Cardiac muscle cell (in vitro differentiated cells and primary cell): ENCODE data around the gene TRPV5. TPM values are rescaled to one million over a fixed set of nuclear protein-coding genes. Genes with fewer than 3 reads are reported as not detected.
A peak's percentile ranks its signal among the peaks of the same experiment; 100 is the strongest.

Experiments
- DNase-seq, 2 donors: peaks; one replicate each; pipeline versions ENCODE4 v3.0.0 to v3.0.0-alpha.2; 2010 to 2017; ENCODE audit warnings: low read depth in 1 of 2, low spot score in 1 of 2
- H3K27ac ChIP-seq: fragments of 200-600 bp; sonication (generic); 2 replicates; pipeline ENCODE4 v1.5.1; 2016
- H3K27me3 ChIP-seq: fragments of 200-600 bp; sonication (generic); 2 replicates; pipeline ENCODE4 v1.6.0; 2016; ENCODE audit warnings: control low read depth
- H3K36me3 ChIP-seq: fragments of 200-600 bp; sonication (generic); 2 replicates; pipeline ENCODE4 v1.5.1; 2016; ENCODE audit warnings: control low read depth
- H3K4me1 ChIP-seq: fragments of 200-600 bp; sonication (generic); 2 replicates; pipeline ENCODE4 v1.8.1; 2017; ENCODE audit warnings: low read depth, mild to moderate bottlenecking, mixed run types
- H3K4me3 ChIP-seq: fragments of 200-600 bp; sonication (generic); 2 replicates; pipeline ENCODE4 v1.5.1; 2016; ENCODE audit warnings: mild to moderate bottlenecking
- H3K9me3 ChIP-seq: fragments of 200-600 bp; sonication (generic); 2 replicates; pipeline ENCODE4 v1.5.1; 2017; ENCODE audit warnings: low read depth, mild to moderate bottlenecking, control low read depth
- polyA plus RNA-seq: library from polyadenylated mRNA; unstranded; fragments of >200 nt; fragmentation: Nextera tagmentation; extraction: Ambion mirVana; gene quantifications from 2 replicates; pipeline ENCODE4 v1.2.1, GENCODE V29; 2016
- total RNA-seq: library from RNA; depleted of rRNA; stranded (reverse); fragments of >200 nt; gene quantifications from 2 replicates; pipeline ENCODE4 v1.2.3, GENCODE V29; 2016
- TF ChIP-seq, protein P1 (sequence below): IDR thresholded peaks from 2 replicates; pipeline ENCODE4 v1.5.1; 2012; ENCODE audit warnings: low read depth, mild to moderate bottlenecking, low read length

The TRPV5 gene
- total and polyA plus RNA-seq, 2 experiments from 2014 or later, result not detected

GRCh38 chr7:142875456-142875855 lies 58.1 kb downstream of the TRPV5 start:
- H3K27me3 ChIP-seq, result no peaks in the 10 kb centered on the region
- H3K36me3 ChIP-seq, result no peaks in the 10 kb centered on the region
- TF ChIP-seq, protein P1, sequence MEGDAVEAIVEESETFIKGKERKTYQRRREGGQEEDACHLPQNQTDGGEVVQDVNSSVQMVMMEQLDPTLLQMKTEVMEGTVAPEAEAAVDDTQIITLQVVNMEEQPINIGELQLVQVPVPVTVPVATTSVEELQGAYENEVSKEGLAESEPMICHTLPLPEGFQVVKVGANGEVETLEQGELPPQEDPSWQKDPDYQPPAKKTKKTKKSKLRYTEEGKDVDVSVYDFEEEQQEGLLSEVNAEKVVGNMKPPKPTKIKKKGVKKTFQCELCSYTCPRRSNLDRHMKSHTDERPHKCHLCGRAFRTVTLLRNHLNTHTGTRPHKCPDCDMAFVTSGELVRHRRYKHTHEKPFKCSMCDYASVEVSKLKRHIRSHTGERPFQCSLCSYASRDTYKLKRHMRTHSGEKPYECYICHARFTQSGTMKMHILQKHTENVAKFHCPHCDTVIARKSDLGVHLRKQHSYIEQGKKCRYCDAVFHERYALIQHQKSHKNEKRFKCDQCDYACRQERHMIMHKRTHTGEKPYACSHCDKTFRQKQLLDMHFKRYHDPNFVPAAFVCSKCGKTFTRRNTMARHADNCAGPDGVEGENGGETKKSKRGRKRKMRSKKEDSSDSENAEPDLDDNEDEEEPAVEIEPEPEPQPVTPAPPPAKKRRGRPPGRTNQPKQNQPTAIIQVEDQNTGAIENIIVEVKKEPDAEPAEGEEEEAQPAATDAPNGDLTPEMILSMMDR, result no peak
- no peak overlapping the region for H3K27ac ChIP-seq
- no peak overlapping the region for H3K4me3 ChIP-seq
- H3K4me1 ChIP-seq, result no peaks in the 10 kb centered on the region
- DNase-seq, result no peak
- H3K9me3 ChIP-seq, result no peaks in the 10 kb centered on the region

DNA sequence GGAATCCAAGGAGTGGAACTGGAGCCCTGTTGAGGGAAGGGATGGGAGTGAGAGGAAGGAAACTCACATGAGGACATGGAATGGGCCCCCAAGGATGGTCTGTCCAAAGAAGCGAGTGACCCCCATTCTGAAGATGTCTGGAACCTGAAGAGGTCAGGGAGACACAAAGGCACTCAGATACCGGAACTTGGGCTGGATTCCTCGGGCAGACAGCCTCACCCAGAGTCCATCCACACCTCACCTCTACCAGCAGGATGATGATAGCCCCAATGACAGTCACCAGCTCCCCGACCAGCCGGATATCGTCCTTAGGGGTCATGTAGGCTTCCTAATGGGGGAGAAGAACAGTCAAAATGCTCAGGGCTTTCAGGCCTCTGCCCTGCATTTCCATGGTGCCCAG lies 58.7 kb downstream of the TRPV5 start:
- H3K27ac ChIP-seq, result no peak overlapping the region
- no peaks in the 10 kb centered on the region for H3K27me3 ChIP-seq
- H3K36me3 ChIP-seq, result no peaks in the 10 kb centered on the region
- no peaks in the 10 kb centered on the region for H3K4me1 ChIP-seq
- no peak for DNase-seq
- H3K9me3 ChIP-seq, result no peaks in the 10 kb centered on the region
- no peak overlapping the region for H3K4me3 ChIP-seq
- TF ChIP-seq, protein P1, result no peak

- no peak overlapping the region for H3K4me3 ChIP-seq
Observed at GRCh38 chr7:142874409-142874808, 59.1 kb downstream of the TRPV5 start.

DNA sequence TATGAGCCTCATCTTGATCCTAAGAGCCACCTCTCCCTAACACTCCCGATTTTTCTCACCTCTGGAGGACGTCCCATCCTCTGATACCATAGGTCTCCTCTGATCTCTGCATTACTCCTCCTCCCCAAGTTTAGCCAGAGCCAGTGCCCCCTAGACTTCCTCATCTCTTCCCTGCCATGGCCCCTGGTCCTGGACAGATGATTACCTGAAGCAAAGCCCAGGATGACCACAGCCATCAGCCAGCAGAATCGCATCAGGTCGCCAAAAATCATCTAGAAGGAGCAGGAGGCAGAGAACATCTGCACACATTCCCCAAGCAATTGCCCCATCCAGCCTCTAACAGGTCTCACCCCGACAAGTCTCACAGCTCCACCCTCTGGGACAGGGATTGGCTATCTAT lies 59.7 kb downstream of the TRPV5 start:
- no peak overlapping the region for H3K27ac ChIP-seq
- DNase-seq, result no peak
- H3K9me3 ChIP-seq, result no peaks in the 10 kb centered on the region
- no peaks in the 10 kb centered on the region for H3K36me3 ChIP-seq
- no peak overlapping the region for H3K4me3 ChIP-seq
- TF ChIP-seq, protein P1, result no peak
- H3K4me1 ChIP-seq, result no peaks in the 10 kb centered on the region
- no peaks in the 10 kb centered on the region for H3K27me3 ChIP-seq

More at GRCh38 chr7:142874409-142874808, 59.1 kb downstream of the TRPV5 start:
- H3K36me3 ChIP-seq, result no peaks in the 10 kb centered on the region
- TF ChIP-seq, protein P1, result no peak
- H3K9me3 ChIP-seq, result no peaks in the 10 kb centered on the region
- H3K27me3 ChIP-seq, result no peaks in the 10 kb centered on the region
- DNase-seq, result no peak
- H3K4me1 ChIP-seq, result no peaks in the 10 kb centered on the region
- H3K27ac ChIP-seq, result no peak overlapping the region

- TF ChIP-seq, protein P1, result peak; percentile 49
- peak in 1 of 2 donors; percentile 16 for DNase-seq
Observed at GRCh38 chr7:142873281-142873784, 60.2 kb downstream of the TRPV5 start.

More at GRCh38 chr7:142873281-142873784, 60.2 kb downstream of the TRPV5 start:
- no peaks in the 10 kb centered on the region for H3K36me3 ChIP-seq
- H3K4me3 ChIP-seq, result no peak overlapping the region
- H3K27ac ChIP-seq, result no peak overlapping the region
- no peaks in the 10 kb centered on the region for H3K9me3 ChIP-seq
- no peaks in the 10 kb centered on the region for H3K4me1 ChIP-seq
- H3K27me3 ChIP-seq, result no peaks in the 10 kb centered on the region
